UCSD-AML1 (cell line): ENCODE measurements around the gene TMEM229B.

ENCODE experiments used
- DNase-seq: peaks from one replicate; lab custom pipeline; 2025; ENCODE audit not compliant: unreplicated experiment; lab: John Stamatoyannopoulos, UW

The TMEM229B gene

DNA sequence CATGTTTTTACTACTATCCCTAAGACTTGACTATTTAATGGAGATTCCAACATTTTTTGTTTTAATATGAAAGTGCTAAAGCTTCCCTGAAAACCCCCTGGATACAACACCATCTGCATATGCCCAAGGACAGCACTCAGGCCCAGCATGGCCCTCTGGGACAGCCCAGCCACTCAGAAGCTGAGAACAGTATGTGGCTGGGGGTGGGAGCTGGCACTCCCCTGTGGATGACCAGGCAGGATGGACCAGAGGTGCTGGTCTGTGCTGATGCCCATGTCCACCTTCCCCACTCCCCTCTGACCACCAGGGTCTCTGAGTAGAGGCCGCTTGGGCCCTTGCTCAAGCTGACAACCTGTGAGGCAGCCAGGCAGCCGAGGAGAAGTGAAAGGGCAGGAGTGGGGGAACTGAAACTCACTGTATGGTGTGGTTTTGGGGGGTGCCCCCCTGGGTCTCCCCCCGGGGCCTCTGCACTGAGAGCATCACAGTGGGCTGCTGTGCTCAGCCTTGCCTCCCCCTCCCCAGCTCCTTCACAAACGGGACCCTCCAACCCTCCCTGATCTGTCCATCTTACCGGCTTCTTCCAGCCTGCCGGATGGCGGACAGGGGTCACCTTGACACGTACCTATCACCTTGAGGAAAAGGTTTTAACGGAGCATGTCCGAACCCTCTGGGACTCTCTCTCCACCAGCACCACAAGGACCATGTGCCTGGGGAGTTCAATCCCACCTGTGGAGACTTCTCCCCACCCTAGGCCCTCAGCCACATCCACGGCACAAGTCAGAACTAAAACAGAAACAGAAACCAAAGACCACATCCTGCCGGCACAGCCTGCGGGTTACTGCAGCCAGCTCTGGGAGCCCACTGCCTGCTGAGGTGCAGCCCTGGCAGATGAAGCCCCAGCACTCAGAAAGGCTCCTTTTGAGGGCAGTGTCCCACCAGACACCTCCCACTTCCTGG, at the start of gene TMEM229B:
Gene TMEM229B (minus strand): TSS at position 785 of the 957 bp plus-strand sequence. CDS start 14,798 bp downstream, outside the sequence.
- DNase-seq, result peak; percentile 75

- no peak for DNase-seq
Observed at GRCh38 chr14:67537736-67538135, 49.2 kb upstream of the TMEM229B start.

- DNase-seq, result no peak
Observed at GRCh38 chr14:67536087-67536486, 47.6 kb upstream of the TMEM229B start.

- no peak for DNase-seq
Observed at GRCh38 chr14:67533754-67534085, 45.2 kb upstream of the TMEM229B start.

- peak; percentile 45 for DNase-seq
Observed at GRCh38 chr14:67532998-67533753, 44.7 kb upstream of the TMEM229B start, which contains the start of gene PLEKHH1. Gene PLEKHH1, plus strand, starts transcription at chr14:67533290. Its CDS starts 8,578 bp downstream, at chr14:67541868.

DNA sequence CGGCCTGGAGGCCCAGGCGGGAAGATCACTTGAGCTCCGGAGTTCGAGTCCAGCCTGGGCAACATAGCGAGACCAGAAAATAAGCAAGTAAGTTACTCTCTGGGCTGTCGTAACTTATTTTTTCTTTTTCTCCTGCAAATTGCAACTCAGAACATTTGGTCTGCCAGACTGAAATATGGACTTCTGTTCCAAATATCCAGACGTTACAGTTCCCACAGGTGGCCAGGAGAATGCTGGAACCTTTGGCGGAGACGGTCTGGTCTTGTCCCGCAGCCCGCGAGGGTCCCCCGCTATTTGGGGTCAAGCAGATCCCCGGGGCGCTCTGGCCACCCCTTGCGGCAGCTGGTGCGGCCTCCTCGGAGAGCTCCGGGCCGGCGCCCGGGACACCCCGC, 44.1 kb upstream of the TMEM229B start:
- DNase-seq, result no peak

DNA sequence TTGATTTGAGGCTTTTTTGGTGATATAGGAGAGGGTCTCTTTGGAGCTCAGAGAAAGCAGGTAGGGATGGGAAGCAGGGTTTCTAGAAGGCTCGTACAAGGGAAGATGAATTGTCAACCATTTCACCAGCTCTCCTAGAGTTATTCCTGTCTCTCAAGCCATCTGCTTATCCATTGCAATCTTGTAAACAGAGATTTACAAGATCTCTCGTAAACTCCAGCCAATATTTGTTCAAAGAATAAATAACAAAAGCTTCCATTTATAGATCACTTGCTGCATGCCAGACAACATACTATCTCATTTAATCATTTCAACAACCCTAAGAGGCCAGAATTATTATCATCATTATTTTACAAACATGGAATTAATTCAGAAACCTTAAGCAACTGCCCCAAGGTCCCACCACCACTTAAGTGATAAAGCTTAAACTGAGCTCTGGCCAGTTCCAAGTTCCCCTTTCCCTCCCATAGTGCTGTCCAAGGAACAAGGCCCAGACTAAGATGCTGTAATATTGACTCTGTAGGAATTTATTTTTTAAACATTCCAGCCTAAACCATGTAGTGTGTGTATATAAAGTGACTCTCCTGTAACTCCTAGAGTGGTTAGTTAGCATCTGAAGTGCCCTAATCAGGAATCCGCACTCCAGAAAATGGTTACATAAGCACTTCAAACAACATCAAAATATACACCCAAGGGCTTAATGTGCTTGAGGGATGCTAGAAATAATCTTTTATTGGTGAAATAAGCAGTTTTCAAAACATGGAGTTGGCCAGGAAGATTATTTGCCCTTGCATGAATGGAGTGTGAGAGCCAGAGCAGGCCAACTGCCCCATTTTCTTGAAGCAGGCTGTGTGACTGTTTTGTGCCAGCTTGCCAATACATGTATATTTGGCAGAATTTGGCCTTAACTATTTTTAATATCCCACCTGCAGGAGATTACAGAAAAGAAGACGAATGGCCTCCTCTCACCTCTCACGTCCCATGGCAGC, 41.7 kb upstream of the TMEM229B start:
- no peak for DNase-seq

DNA sequence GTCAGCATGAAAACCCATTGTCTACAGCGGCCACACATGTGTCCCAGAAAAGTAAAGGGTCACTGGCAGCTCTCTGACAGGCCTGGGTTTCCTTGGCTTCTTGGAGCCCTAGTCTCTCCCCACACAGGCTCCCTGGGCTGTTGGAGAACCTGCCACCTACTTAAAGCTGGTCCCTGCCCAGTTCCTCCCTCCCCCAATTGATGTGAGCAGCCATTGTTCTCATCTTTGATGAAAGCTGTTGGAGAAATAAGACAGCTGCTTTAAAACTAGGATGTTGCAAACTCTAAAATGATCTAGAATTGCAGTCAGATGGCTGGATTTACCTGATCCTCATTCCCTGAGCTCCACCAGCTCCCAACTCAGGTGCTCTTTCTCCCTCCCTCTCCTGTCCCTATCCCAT, 39.8 kb upstream of the TMEM229B start:
- DNase-seq, result no peak

- no peak for DNase-seq
Observed at GRCh38 chr14:67527756-67528155, 39.2 kb upstream of the TMEM229B start.

DNA sequence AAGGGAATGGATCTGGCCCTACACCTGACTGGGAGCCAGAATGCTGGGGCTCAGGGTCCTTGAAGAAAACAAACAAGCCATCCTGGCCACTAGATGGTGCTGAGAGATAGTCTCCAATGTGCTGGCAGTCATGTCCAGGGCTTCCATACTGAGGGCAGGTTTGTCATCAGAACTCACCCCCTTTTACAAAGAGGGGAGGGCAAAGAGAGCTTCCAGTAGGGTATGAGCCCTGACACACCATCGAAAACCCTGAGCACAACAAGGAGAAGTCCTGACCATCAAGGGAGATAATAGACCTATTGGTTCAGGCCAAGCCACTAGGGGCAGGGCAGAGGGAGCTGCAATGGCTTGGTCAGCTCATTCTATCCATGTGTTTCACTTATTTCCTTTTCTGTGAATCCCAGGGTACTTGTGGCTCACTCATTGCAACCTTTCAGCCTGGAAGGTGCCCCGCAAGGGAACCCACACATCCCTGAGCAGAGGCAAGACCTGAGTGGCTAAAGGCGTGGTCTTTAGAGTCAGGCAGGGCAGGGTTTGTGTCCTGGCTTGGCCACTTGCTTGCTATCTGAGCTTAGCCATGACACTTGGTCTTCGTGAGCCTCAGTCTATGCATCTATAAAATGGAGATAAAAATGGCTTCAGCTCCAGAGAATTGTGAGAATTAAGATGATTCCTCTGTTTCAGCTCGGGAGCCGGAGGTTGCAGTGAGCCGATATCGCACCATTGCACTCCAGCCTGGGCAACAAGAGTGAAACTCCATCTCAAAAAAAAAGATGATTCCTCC, 38.3 kb upstream of the TMEM229B start:
- DNase-seq, result peak; percentile 29

DNA sequence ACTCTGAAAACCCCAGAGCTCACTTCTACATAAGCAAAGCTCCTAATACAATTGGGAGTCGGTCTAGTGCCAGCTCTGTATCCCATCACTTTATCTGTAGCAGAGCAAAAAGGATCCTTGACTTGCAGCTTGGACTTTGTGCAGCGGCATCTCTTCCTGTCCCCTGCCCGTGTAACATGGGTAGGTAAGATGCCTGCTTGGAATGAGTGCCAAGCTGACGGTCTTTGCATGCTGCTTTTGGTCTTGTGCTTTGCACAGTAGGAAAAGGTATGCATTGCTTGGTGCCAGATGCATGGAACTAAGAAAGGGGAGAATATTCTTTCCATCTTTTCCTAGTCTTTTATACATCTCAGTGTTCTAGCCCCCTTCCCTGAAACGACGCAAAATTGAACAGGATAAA, 37.7 kb upstream of the TMEM229B start:
- no peak for DNase-seq

- DNase-seq, result no peak
Observed at GRCh38 chr14:67525389-67525788, 36.9 kb upstream of the TMEM229B start.

DNA sequence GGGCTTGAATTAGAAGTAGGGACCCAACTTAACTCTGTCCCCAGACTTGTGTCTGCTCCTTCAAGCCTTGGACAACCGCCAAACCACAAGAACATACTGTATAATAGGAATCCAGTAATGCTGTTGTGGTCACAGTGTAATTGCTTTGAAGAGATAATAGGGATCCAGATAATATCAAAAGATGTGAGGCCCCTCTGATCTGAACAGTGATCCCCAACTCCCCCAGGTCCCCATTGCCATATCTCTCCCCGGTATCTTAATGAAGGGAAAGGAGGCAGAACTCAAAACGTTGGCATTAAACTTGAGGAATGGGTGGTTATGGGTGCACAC, 36.1 kb upstream of the TMEM229B start:
- no peak for DNase-seq

GRCh38 chr14:67523764-67524633, 35.5 kb upstream of the TMEM229B start:
- DNase-seq, result no peak

DNA sequence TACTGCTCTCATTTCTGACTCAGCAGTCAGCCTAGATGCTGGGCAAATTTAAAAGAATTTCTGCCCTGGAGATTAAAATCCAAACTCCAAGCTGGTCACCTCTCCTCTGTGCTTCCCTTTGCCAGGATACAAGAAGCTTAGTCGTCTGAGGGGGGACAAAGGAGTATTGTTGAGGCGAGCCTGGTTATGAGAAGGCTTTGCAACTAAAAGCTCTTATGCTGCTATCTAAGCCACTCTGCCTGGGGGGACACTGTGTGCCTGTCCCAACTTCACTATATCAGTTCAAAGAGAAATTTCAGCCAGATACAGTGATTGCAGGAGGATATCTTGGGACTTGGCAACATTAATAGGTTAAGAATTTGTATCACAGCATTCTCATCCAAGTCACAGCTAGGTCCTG, 33.7 kb upstream of the TMEM229B start:
- no peak for DNase-seq

GRCh38 chr14:67520482-67520881, 32.0 kb upstream of the TMEM229B start:
- no peak for DNase-seq

GRCh38 chr14:67519406-67519805, 30.9 kb upstream of the TMEM229B start:
- no peak for DNase-seq

- DNase-seq, result no peak
Observed at GRCh38 chr14:67517083-67517482, 28.6 kb upstream of the TMEM229B start.

DNA sequence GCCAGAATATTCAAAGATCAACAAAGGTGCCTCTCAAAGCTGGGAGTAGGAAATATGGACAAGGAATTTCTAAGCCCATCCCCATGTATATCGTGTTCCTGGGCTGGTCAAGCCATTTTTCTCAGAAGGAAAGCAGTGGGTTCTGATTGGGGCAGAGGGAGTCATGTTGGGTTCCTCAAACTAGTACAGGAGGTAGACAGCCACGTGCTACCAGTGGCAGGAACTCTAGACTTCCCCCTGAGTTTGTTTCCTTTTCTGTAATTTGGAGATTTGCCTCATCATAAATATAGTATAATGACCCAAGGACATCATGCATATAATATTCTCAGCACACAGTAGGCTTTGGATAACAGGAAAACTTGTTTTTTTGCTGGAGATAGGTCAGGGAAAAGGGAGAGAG, 28.2 kb upstream of the TMEM229B start:
- DNase-seq, result no peak
